C4-2B (cell line): ENCODE measurements around the gene TACC3.

ENCODE experiments used
- H3K27ac ChIP-seq: fragments of 450-650 bp; 2 replicates; pipeline ENCODE4 v1.5.1; 2017
- ZFX ChIP-seq: fragments of 450-650 bp; IDR thresholded peaks from 2 replicates; pipeline ENCODE4 v1.6.1; 2017
- TF ChIP-seq, protein P1 (sequence below): fragments of 450-650 bp; conservative IDR thresholded peaks from 2 replicates; pipeline ENCODE4 v1.5.1; 2017; ENCODE audit warnings: mild to moderate bottlenecking

TACC3 gene

DNA sequence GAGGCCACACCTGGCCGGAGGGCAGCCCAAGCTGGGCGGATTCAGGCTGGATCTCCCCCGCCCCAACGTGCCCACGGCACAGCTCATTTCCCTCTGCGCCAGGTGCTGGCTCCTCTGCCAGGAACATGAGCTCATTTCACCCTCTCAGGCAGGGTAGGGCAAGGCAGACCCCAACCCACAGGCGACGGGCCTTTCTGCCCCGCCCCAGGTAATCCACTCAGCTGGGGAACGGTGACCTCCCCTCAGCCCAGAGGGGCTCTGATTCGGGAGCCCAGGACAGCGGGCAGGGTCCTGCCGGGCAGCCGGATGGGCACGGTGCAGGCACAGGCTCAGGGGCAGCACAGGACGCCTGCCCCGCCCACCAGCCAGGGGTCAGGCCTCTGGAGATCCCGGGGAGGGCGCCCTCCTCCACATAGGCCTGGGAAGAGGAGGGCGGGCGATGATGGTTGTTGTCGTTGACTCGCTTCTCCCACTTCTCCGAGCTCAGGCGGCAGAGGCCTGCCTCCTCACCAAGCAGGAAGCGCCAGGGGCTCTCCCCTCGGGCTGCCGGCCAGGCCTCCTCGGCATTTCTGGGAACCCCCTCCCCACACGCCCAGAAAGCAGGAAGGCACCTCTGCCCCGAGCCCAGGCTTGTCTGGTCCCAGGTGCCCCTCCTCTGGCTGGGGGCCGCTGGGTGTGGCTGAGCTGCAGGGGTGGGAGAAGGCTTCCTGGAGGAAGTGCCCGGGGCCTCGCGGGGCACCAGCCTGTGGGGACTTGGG is 31.1 kb downstream of the TACC3 start:
- no peak for TF ChIP-seq ZFX
- TF ChIP-seq, protein P1, sequence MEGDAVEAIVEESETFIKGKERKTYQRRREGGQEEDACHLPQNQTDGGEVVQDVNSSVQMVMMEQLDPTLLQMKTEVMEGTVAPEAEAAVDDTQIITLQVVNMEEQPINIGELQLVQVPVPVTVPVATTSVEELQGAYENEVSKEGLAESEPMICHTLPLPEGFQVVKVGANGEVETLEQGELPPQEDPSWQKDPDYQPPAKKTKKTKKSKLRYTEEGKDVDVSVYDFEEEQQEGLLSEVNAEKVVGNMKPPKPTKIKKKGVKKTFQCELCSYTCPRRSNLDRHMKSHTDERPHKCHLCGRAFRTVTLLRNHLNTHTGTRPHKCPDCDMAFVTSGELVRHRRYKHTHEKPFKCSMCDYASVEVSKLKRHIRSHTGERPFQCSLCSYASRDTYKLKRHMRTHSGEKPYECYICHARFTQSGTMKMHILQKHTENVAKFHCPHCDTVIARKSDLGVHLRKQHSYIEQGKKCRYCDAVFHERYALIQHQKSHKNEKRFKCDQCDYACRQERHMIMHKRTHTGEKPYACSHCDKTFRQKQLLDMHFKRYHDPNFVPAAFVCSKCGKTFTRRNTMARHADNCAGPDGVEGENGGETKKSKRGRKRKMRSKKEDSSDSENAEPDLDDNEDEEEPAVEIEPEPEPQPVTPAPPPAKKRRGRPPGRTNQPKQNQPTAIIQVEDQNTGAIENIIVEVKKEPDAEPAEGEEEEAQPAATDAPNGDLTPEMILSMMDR, result no peak
- H3K27ac ChIP-seq, result no peak overlapping the region

DNA sequence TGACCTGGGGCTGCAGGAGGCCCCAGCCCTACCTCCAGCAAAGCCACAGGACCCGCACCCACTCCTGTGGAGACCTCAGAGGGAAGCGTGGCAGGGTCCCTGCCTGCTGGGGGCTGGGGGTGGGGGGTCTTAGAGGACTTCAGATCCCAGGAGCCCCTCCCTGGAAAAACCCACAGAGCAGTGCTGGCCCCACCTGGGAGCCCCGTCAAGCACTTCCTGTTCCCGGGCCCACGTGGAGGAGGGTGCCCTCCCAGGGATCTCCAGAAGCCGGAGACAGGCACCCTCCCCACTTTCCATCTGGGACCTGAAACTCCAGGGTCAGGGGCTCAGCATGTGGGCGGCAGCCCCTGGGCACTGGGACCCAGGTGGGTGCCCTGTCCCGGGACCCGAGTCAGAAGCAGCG is 32.0 kb downstream of the TACC3 start:
- H3K27ac ChIP-seq, result no peak overlapping the region
- TF ChIP-seq, protein P1, result no peak
- TF ChIP-seq ZFX, result no peak

DNA sequence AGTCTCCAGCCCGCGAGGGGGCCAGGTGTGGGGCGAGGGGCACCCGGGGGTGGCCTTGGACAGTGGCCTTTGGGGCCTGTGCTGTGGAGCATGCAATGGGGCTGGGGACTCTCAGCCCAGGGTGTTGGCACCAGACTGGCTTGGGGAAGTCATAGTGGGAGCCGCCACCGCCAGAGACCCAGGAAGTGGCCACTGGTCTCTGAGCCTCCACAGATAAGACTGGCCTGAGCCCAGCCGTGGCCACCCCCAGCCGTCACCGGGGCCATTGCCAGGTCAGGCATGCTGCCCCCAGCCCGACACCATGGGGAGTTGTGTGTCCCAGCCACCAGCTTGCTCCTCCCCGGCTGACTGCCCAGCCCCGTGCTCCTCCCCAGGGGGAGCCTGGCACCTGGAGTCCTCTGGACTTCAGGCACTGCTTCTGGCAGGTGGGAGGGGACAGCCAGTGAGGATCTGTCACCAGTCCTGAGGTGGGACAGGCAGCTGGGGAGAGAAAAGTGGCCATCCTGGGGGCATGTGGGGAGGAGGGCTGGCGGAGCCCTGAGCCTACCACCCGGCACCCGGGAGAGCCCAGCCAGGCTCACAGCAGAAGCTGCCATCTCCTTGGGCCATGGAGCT is 32.5 kb downstream of the TACC3 start:
- H3K27ac ChIP-seq, result no peak overlapping the region
- TF ChIP-seq, protein P1, result no peak
- TF ChIP-seq ZFX, result no peak

DNA sequence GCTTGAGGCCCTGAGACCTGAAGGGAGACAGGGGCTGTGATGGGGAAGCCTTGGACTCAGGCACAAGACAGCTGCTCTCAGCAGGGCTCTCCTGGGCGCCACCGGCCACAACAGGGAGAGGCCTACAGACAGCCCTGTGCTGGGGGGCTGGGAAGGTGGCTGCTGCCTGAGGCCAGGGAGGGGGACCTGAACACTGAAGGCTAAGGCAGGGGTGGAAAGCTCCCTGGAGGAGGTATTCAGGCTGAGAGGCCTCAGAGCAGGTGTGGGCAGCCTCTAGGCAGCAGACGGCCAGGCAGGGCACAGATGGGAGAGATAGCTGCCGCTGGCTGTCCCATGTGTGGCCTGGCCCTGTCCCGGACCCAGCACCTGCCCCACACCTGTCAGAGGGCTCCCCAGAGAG is 33.0 kb downstream of the TACC3 start:
- no peak overlapping the region for H3K27ac ChIP-seq
- no peak for TF ChIP-seq ZFX
- TF ChIP-seq, protein P1, result no peak

DNA sequence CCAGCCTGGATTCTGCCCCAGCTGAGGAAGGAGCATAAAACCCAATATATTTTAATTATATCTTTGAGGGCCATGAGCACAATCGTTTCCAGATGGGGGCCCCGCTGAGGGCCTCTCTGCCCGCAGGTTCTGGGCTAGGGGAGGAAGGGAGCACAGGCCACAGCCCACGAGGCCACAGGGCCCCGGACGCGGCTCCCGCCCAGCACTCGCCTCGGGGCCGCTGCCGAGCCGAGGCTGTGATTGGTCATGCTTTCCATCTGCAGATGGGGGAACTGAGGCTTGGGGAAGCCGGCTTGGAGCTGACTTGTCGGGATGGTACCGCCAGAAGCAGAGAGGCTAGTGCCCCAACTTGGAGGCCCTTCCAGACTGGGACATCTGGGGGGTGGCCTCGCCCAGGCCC is 34.0 kb downstream of the TACC3 start:
- no peak for TF ChIP-seq ZFX
- TF ChIP-seq, protein P1, result no peak
- no peak overlapping the region for H3K27ac ChIP-seq

DNA sequence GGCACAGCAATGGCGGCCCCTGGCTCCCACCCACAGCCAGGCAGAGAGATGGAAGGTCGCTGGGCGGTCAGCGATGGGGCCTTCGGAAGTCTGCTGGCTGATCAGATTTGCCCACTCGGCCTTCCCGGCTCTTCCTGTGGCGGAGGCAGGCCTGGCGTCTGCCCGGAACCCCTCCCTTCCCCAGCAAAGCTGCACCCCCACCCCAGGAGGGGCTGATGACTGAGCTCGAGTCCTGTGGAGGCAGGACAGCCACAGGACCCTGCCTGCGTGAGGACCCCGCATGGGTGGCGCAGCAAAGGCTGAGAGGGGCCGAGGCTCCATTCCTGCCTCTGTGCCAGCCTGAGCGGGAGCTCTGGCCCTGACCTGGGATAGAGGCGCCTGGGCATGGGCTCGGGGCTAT is 34.8 kb downstream of the TACC3 start:
- no peak overlapping the region for H3K27ac ChIP-seq
- TF ChIP-seq, protein P1, result no peak
- TF ChIP-seq ZFX, result no peak

DNA sequence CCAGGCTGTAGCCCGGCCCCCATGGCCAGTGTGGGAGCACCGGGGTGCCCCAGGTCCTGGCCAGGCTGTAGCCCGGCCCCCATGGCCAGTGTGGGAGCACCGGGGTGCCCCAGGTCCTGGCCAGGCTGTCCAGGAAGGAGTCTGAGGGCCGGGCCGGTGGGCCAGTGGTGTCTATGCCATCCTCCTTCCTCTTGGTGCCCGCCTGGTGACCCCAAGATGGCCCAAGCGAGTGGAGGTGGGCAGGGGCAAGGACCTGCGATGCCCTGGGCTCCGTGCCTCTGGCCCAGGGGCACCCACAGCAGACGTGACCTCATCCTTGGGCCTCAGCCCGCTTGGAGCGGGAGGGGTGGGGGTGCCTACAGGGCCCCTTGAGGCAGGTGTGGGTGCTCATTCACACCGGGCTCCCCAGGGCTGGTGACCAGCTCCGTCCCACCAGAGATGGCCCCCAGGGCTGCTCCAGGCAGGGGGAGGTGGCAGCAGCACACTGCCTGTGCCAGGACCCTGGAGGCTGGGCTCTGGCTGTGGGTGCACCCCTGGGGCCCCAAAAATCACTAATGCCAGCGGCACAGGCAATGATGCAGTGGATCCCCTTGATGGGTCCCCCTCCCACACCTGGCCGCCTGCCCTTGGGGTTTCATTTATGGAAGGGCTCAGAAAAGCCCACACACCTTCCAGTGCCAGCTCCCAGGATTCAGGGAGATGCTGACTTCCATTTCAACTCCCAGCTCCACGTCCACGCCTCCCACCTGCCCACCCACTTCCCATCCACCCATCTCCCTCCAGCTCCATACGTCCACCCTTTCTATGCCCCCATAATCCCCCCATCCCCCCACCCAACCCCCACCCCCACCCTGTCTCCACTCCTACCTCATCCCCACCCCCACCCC is 35.8 kb downstream of the TACC3 start:
- TF ChIP-seq, protein P1, result no peak
- no peak for TF ChIP-seq ZFX
- no peak overlapping the region for H3K27ac ChIP-seq
